Esophagus squamous epithelium (tissue), 4 donors: ENCODE measurements around the gene NCF2.

Source experiments
- POLR2A ChIP-seq, 4 donors: fragments of 450-650 bp; IDR thresholded peaks; one replicate each; pipeline ENCODE4 v1.6.1; 2017; ENCODE audit warnings: antibody characterized with exemption in 4 of 4, mild to moderate bottlenecking in 4 of 4, moderate library complexity in 3 of 4
- TF ChIP-seq, protein P1 (sequence below), 6 experiments: fragments of 450-650 bp in 4 of 6; fragments of 200-600 bp in 2 of 6; sonication (generic) in 2 of 6; IDR thresholded peaks; one replicate each; pipeline ENCODE4 v1.5.1; 2016 to 2019; ENCODE audit warnings: antibody characterized with exemption in 6 of 6, mild to moderate bottlenecking in 4 of 6, moderate library complexity in 4 of 6

DNA sequence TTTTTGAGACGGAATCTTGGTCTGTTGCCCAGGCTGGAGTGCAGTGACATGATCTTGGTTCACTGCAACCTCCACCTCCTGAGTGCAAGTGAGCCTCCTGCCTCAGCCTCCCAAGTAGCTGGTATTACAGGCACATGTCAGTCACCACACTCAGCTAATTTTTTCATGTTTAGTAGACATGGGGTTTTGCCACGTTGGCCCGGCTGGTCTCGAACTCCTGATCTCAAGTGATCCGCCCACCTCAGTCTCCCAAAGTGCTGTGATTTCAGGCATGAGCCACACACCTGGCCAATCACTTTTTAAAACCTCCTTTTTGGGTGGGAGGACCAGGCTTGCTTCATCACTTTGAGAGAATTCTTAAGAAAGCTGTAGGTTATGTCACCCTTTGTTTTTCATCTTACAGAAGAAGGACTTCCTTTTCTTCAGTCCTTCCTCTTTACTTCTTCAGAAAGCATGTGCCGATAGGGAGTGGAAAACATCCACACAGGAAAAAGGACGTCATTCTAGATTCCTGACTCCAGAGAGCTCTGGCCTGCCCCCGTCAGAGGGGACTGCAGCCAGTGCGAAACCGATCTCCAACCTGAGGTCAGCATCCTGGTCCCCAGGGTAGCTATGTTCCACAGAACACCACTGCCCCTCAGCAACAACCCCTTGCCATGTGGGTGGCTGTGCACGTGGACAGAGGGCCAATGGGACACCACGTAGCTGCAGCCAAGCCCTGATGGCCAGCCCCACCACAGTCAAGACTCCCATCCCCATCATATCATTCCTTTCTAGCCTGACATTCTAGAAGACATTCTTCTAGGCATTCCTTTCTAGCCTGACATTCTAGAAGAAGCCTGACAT is 21.9 kb downstream of the NCF2 start:
- TF ChIP-seq, protein P1, sequence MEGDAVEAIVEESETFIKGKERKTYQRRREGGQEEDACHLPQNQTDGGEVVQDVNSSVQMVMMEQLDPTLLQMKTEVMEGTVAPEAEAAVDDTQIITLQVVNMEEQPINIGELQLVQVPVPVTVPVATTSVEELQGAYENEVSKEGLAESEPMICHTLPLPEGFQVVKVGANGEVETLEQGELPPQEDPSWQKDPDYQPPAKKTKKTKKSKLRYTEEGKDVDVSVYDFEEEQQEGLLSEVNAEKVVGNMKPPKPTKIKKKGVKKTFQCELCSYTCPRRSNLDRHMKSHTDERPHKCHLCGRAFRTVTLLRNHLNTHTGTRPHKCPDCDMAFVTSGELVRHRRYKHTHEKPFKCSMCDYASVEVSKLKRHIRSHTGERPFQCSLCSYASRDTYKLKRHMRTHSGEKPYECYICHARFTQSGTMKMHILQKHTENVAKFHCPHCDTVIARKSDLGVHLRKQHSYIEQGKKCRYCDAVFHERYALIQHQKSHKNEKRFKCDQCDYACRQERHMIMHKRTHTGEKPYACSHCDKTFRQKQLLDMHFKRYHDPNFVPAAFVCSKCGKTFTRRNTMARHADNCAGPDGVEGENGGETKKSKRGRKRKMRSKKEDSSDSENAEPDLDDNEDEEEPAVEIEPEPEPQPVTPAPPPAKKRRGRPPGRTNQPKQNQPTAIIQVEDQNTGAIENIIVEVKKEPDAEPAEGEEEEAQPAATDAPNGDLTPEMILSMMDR (IDR thresholded peaks at IDR 0.05) = no peak
- peak in 1 of 4 donors; percentile 18 for TF ChIP-seq POLR2A (IDR thresholded peaks at IDR 0.05)
